GM21526 (cell line): Measurements from ENCODE around the gene BABAM1.

Experiments
- ATAC-seq: cut with Tn5 transposase; IDR thresholded peaks from one replicate; pipeline ENCODE4 v1.9.1; 2021; ENCODE audit warnings: moderate library complexity; ENCODE audit not compliant: unreplicated experiment, low FRiP score

Gene BABAM1

GRCh38 chr19:17320435-17320834 is 53.2 kb downstream of the BABAM1 start:
- no peak for ATAC-seq

GRCh38 chr19:17321655-17322489 is 54.6 kb downstream of the BABAM1 start:
- ATAC-seq = no peak

GRCh38 chr19:17322854-17323253 is 55.6 kb downstream of the BABAM1 start:
- no peak for ATAC-seq

GRCh38 chr19:17323300-17323963 is 56.2 kb downstream of the BABAM1 start:
- ATAC-seq = no peak

DNA sequence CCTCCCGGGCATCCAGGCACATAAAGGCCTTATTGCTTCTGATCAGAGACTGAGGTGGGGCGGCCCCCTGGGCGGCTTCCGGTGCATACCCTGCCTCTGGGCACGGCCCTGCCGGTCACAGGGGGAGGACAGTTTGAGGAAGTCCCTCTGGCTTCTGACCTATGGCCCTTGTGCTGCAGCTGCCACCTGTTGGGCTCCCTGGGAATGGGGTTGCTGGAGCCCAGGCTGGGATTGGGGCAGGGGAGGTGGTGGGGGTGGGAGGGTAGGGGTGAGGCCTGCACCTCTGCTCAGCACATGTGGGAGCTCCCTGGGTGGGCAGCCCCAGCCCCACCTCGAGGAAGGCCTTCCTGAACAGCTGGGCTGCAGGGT is 56.7 kb downstream of the BABAM1 start:
- ATAC-seq = no peak

GRCh38 chr19:17324357-17325114 is 57.3 kb downstream of the BABAM1 start:
- no peak for ATAC-seq

DNA sequence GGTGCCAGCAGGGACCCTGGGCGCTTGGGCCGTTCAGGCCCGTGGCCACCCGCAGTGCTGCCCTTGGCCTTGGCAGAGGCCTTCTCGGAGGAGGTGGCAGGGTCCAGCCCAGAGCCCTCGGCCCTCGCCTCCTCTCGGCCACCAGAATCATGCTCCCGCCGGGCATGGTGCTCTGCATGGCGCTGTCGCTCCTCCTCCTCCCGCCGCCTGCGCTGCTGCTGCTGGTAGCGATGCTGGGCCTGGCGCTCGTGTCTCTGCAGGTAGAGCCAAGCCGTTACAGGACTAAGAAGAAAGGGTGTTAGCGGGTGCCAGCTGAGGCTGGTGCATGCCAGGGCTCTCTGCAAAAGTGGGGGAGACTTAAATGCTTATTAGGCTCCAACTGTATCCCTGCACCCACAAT is 57.9 kb downstream of the BABAM1 start:
- ATAC-seq = no peak

DNA sequence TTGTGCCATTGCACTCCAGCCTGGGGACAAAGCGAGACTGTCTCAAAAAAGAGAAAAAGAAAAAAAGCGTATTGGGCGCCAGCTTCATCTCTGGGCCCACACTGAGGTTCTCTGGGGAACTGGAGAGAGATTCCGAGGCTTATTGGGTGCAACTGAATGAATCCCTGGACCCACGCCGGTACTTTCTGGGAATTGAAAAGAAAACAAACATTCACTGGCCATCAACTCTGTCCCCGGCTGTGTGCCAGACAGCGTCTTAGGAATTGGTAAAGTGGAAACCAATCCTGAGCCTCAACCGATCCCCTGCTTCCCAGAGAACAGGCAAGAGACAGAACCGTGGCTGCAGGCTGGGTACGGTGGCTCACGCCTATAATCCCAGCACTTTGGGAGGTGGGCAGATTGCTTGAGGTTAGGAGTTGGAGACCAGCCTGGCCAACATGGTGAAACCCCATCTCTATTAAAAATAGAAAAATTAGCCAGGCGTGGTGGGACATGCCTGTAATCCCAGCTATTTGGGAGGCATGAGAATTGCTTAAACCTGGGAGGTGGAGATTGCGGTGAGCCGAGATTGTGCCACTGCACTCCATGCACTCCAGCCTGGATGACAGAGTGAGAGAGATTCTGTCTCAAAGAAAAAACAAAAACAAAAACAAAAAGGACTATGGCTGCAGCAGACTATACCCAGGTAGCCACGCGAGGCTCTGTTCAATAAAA is 58.8 kb downstream of the BABAM1 start:
- ATAC-seq = no peak

GRCh38 chr19:17326595-17326966 is 59.3 kb downstream of the BABAM1 start:
- no peak for ATAC-seq

DNA sequence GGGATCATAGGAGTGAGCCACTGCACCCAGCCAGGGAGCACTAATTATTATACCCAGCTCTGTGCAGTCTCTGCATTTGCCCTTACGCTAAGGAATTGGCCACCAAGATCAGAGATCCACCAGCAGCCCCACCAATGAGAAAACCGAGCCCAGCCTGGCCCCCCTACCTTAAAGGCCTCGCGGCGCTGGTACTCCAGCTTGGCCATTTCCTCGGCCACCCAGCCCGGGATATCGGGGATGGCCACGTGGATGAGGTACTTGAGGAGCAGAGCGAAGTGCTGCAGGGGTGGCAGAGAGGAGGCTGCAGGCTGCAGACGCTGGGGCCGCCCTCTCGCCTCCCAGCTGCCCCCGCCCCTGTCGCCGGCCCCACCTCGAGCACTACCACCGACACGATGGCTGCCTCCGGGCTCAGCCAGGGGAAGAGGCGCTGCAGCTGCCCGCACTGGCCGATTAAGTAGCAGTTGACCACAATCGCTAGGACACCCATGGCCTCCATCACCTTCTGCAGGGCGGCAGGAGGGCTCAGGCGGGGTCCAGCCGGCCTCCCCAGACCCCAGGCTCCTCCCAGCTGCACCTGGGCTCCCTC is 59.9 kb downstream of the BABAM1 start:
- ATAC-seq = no peak

- no peak for ATAC-seq
Measured at GRCh38 chr19:17327654-17328516, 60.6 kb downstream of the BABAM1 start.
